ENCODE results near the gene SARM1. TPM values are rescaled to one million over a fixed set of nuclear protein-coding genes. Genes with fewer than 3 reads are reported as not detected.
A peak's percentile ranks its signal among the peaks of the same experiment; 100 is the strongest.

Gene SARM1
- total and polyA plus RNA-seq, 2 of the 13 experiments (the other 11 are each of a cell fraction or from before 2014, with no cell fraction given) = 0.73 to 0.86 TPM

DNA sequence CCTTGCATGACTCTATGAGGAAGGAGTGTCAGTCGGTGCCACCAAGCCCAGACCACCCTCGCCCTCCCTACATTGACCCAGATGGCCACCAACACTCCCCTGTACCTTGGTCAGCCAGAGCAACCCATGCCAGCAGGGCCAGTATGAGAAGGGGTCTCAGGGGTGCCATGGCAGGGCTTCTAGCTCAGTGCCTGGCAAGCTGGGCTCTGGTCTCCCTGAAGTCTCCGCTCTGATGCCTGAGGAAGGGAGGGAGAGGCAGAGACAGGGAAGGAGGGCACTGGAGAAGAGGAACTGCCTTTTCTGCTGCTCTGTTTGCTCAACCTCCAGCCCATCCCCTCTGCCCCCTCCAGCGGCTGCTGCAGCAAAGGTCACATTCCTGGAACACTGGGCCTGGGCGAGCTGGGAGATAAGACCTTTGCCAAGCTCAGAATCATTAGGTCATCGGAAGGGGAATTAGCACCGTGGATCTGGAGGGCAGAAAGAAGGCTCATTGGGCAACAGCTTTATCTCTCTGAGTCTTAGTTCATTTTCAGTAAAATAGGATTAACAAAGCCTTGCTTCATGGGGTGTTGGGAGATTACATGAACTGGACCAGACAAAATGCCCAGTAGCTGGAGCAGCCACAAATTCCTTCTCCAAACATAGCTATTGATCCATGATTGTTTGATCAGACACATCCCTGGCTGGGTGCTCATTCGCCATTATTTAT is 1.3 kb upstream of the SARM1 start, which contains the start of gene VTN (continued):
- TF ChIP-seq, protein P1, sequence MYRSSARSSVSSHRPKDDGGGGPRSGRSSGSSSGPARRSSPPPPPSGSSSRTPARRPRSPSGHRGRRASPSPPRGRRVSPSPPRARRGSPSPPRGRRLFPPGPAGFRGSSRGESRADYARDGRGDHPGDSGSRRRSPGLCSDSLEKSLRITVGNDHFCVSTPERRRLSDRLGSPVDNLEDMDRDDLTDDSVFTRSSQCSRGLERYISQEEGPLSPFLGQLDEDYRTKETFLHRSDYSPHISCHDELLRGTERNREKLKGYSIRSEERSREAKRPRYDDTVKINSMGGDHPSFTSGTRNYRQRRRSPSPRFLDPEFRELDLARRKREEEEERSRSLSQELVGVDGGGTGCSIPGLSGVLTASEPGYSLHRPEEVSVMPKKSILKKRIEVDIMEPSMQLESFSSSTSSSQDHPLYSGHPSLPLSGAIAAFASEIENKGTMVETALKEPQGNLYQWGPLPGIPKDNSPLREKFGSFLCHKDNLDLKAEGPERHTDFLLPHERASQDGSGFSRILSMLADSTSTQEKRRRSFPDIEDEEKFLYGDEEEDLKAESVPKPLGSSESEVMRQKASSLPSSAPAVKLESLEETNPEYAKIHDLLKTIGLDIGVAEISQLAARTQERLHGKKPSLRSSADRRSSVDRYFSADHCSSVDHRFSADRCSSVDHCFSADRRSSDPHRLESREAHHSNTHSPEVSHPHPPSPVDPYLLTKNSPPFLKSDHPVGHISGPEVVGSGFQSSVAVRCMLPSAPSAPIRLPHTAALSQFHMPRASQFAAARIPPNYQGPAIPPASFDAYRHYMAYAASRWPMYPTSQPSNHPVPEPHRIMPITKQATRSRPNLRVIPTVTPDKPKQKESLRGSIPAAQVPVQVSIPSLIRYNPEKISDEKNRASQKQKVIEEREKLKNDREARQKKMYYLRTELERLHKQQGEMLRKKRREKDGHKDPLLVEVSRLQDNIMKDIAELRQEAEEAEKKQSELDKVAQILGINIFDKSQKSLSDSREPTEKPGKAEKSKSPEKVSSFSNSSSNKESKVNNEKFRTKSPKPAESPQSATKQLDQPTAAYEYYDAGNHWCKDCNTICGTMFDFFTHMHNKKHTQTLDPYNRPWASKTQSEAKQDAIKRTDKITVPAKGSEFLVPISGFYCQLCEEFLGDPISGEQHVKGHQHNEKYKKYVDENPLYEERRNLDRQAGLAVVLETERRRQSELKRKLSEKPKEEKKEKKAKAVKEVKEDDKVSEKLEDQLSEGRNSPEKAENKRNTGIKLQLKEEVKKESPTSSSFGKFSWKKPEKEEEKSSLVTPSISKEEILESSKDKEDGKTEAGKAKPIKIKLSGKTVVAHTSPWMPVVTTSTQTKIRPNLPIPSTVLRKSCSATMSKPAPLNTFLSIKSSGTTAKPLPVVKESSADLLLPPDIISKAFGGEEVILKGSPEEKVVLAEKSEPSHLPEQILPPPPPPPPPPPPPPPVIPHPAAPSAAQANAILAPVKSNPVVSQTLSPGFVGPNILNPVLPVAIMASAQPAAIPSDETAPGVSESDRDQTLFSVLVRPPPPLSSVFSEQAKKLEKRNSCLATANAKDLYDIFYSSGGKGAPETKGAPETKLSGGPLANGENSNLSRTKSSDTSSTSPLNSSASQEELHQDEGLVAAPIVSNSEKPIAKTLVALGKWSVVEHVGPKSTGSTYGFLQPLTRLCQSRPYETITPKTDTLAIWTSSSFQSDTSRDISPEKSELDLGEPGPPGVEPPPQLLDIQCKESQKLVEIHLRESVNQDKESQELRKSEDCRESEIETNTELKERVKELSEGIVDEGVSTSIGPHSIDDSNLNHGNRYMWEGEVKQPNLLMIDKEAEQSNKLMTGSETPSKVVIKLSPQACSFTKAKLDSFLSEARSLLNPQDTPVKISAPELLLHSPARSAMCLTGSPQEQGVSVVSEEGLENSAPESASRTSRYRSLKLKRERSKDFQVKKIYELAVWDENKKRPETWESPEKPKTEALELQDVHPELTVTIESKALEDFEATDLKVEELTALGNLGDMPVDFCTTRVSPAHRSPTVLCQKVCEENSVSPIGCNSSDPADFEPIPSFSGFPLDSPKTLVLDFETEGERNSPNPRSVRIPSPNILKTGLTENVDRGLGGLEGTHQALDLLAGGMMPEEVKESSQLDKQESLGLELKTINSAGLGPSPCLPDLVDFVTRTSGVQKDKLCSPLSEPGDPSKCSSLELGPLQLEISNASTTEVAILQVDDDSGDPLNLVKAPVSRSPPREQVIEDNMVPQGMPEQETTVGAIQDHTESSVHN (CRISPR knock-in tag; IDR thresholded peaks at IDR 0.05) = peak; percentile 85; the same call in 1 of the 2 replicates
- TF ChIP-seq ZNF589 (CRISPR knock-in tag; conservative IDR thresholded peaks at IDR 0.05) (peak; percentile 52; the same call in 1 of the 2 replicates), KDM1A (CRISPR knock-in tag; IDR thresholded peaks at IDR 0.05) (peak; percentile 84), CENPX (CRISPR knock-in tag; IDR thresholded peaks at IDR 0.05) (no peak), DMAP1 (CRISPR knock-in tag; IDR thresholded peaks at IDR 0.05) (peak; percentile 53; the same call in 1 of the 2 replicates), ZNF292 (CRISPR knock-in tag; IDR thresholded peaks at IDR 0.05; ENCODE audit: borderline replicate concordance, low read depth) (peak; percentile 71; the same call in 1 of the 2 replicates), RBAK (CRISPR knock-in tag; IDR thresholded peaks at IDR 0.05) (peak; percentile 69), MAF1 (CRISPR knock-in tag; IDR thresholded peaks at IDR 0.05; ENCODE audit: borderline replicate concordance) (peak; percentile 74; the same call in 1 of the 2 replicates), ZMYM3 (CRISPR knock-in tag; IDR thresholded peaks at IDR 0.05) (peak; percentile 42), NFIB (CRISPR knock-in tag; IDR thresholded peaks at IDR 0.05; ENCODE audit: borderline replicate concordance) (no peak), ELF1 (CRISPR knock-in tag; IDR thresholded peaks at IDR 0.05) (0 out of 2 replicates have a peak, but pooled peaks have one; percentile 36), RBM22 (optimal IDR thresholded peaks at IDR 0.05; ENCODE audit: low read length) (peak; percentile 64), ZNF253 (CRISPR knock-in tag; IDR thresholded peaks at IDR 0.05; ENCODE audit: borderline replicate concordance) (0 out of 2 replicates have a peak, but pooled peaks have one; percentile 29), ZNF891 (CRISPR knock-in tag; IDR thresholded peaks at IDR 0.05) (0 out of 2 replicates have a peak, but pooled peaks have one; percentile 21), ZNF343 (CRISPR knock-in tag; IDR thresholded peaks at IDR 0.05) (0 out of 2 replicates have a peak, but pooled peaks have one; percentile 58), XRCC5 (optimal IDR thresholded peaks at IDR 0.05; ENCODE audit: low read length) (peak; percentile 88)
- TF ChIP-seq, protein P2, sequence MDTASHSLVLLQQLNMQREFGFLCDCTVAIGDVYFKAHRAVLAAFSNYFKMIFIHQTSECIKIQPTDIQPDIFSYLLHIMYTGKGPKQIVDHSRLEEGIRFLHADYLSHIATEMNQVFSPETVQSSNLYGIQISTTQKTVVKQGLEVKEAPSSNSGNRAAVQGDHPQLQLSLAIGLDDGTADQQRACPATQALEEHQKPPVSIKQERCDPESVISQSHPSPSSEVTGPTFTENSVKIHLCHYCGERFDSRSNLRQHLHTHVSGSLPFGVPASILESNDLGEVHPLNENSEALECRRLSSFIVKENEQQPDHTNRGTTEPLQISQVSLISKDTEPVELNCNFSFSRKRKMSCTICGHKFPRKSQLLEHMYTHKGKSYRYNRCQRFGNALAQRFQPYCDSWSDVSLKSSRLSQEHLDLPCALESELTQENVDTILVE (CRISPR knock-in tag; IDR thresholded peaks at IDR 0.05) = peak; percentile 87
